HG02588 (cell line): Measurements from ENCODE around the gene MRPL47.
"Not testable (repeated sequence)": the region's sequence is repeated elsewhere in the genome, so short reads cannot be mapped to it uniquely, and the experiment has no call there.

ENCODE experiments used
- ATAC-seq: cut with Tn5 transposase; IDR thresholded peaks from one replicate; pipeline ENCODE4 v1.9.1; 2021; ENCODE audit warnings: mild to moderate bottlenecking, moderate library complexity; ENCODE audit not compliant: unreplicated experiment

Gene MRPL47

GRCh38 chr3:179604321-179605078, at the start of gene MRPL47, which contains the start of gene NDUFB5:
MRPL47 (minus strand) TSS chr3:179604638; CDS start chr3:179604624, 14 bp downstream.
NDUFB5 (plus strand) TSS chr3:179604794; CDS start chr3:179604816, 22 bp downstream.
- ATAC-seq: peak; percentile 97

- peak; percentile 59 for ATAC-seq
These were observed 48.8 kb upstream of the MRPL47 start for GRCh38 chr3:179653096-179653797.

GRCh38 chr3:179652447-179653095, 48.1 kb upstream of the MRPL47 start, which contains the start of gene USP13:
USP13 (plus strand) TSS chr3:179653040; CDS start chr3:179653226, 186 bp downstream.
- peak; percentile 63 for ATAC-seq

GRCh38 chr3:179651687-179652446, 47.4 kb upstream of the MRPL47 start:
- ATAC-seq: no peak

GRCh38 chr3:179646177-179646576, 41.7 kb upstream of the MRPL47 start:
- no peak for ATAC-seq

- not testable (repeated sequence) for ATAC-seq
These were observed 39.4 kb upstream of the MRPL47 start for GRCh38 chr3:179643837-179644236.

- ATAC-seq: no peak
These were observed 38.4 kb upstream of the MRPL47 start for GRCh38 chr3:179642871-179643270.

- no peak for ATAC-seq
These were observed 36.0 kb upstream of the MRPL47 start for GRCh38 chr3:179640469-179640868.

- no peak for ATAC-seq
These were observed 26.5 kb upstream of the MRPL47 start for GRCh38 chr3:179630753-179631451.

GRCh38 chr3:179624451-179624850, 20.0 kb upstream of the MRPL47 start:
- ATAC-seq: no peak

GRCh38 chr3:179622023-179622422, 17.6 kb upstream of the MRPL47 start:
- ATAC-seq: no peak

- ATAC-seq: no peak
These were observed 11.2 kb upstream of the MRPL47 start for GRCh38 chr3:179615458-179616173.

GRCh38 chr3:179613807-179614206, 9.4 kb upstream of the MRPL47 start:
- no peak for ATAC-seq

GRCh38 chr3:179610066-179610465, 5.6 kb upstream of the MRPL47 start:
- no peak for ATAC-seq

- ATAC-seq: peak; percentile 45
These were observed 4.7 kb upstream of the MRPL47 start for GRCh38 chr3:179608931-179609720.

GRCh38 chr3:179606534-179607085, 2.2 kb upstream of the MRPL47 start:
- ATAC-seq: no peak

GRCh38 chr3:179603831-179604230, 607 bp downstream of the MRPL47 start:
- ATAC-seq: no peak

GRCh38 chr3:179603321-179603720, 1.1 kb downstream of the MRPL47 start:
- no peak for ATAC-seq
